HG02798 (cell line): ENCODE measurements around the gene TRMT2A.

Experiments
- ATAC-seq: cut with Tn5 transposase; IDR thresholded peaks from one replicate; pipeline ENCODE4 v1.9.1; 2021; ENCODE audit warnings: mild to moderate bottlenecking; ENCODE audit not compliant: unreplicated experiment, poor library complexity

TRMT2A gene

GRCh38 chr22:20135806-20136602 is 19.0 kb upstream of the TRMT2A start:
- ATAC-seq, result no peak

GRCh38 chr22:20135265-20135664 is 18.2 kb upstream of the TRMT2A start:
- ATAC-seq, result no peak

- ATAC-seq, result no peak
Measured at GRCh38 chr22:20133930-20134549, 17.0 kb upstream of the TRMT2A start.

GRCh38 chr22:20132686-20133246 is 15.7 kb upstream of the TRMT2A start:
- no peak for ATAC-seq

- peak; percentile 8 for ATAC-seq
Measured at GRCh38 chr22:20131859-20132685, 15.0 kb upstream of the TRMT2A start.

- ATAC-seq, result peak; percentile 56
Measured at GRCh38 chr22:20131597-20131858, 14.5 kb upstream of the TRMT2A start, which contains the start of gene ZDHHC8. Gene ZDHHC8 (plus strand): TSS chr22:20131804. CDS start chr22:20131948, 144 bp downstream.

GRCh38 chr22:20130731-20131596 is 13.9 kb upstream of the TRMT2A start:
- peak; percentile 67 for ATAC-seq

- no peak for ATAC-seq
Measured at GRCh38 chr22:20130319-20130718, 13.3 kb upstream of the TRMT2A start.

- ATAC-seq, result no peak
Measured at GRCh38 chr22:20129747-20130014, 12.7 kb upstream of the TRMT2A start.

- no peak for ATAC-seq
Measured at GRCh38 chr22:20128902-20129746, 12.1 kb upstream of the TRMT2A start.

GRCh38 chr22:20128619-20128901 is 11.5 kb upstream of the TRMT2A start:
- ATAC-seq, result no peak

GRCh38 chr22:20127869-20128618 is 11.0 kb upstream of the TRMT2A start:
- ATAC-seq, result no peak

- no peak for ATAC-seq
Measured at GRCh38 chr22:20127318-20127868, 10.4 kb upstream of the TRMT2A start.

GRCh38 chr22:20126284-20127029 is 9.4 kb upstream of the TRMT2A start:
- ATAC-seq, result no peak

GRCh38 chr22:20125201-20126174 is 8.5 kb upstream of the TRMT2A start:
- ATAC-seq, result no peak

- ATAC-seq, result no peak
Measured at GRCh38 chr22:20124083-20124787, 7.2 kb upstream of the TRMT2A start.
